GM23338 (cell line): ENCODE results near the gene CAPZB. TPM values are rescaled to one million over a fixed set of nuclear protein-coding genes. Genes with fewer than 3 reads are reported as not detected.

Source experiments
- ATAC-seq: fragments of 200-7000 bp; cut with Tn5 transposase; 3 replicates; pipeline ENCODE4 v1.9.1; 2020
- DNase-seq: peaks from one replicate; pipeline ENCODE4 v3.0.0-alpha.2; 2015; ENCODE audit warnings: low spot score
- H2AFZ ChIP-seq: fragments of 200-600 bp; sonication (generic); 2 replicates; pipeline ENCODE4 v1.8.0; 2016; ENCODE audit warnings: antibody characterized with exemption, mild to moderate bottlenecking, moderate library complexity
- H3F3A ChIP-seq: fragments of 200-600 bp; sonication (generic); replicated peaks from 2 replicates; pipeline ENCODE4 v1.8.0; 2017; ENCODE audit warnings: antibody characterized with exemption, mixed run types, low read depth
- H3K27ac ChIP-seq: fragments of 200-600 bp; sonication (generic); 2 replicates; pipeline ENCODE4 v1.6.1; 2016; ENCODE audit warnings: low read depth
- H3K27me3 ChIP-seq: fragments of 200-600 bp; sonication (generic); 2 replicates; pipeline ENCODE4 v1.8.0; 2016; ENCODE audit warnings: mild to moderate bottlenecking, mixed run types, moderate library complexity; ENCODE audit not compliant: insufficient read depth
- H3K36me3 ChIP-seq: fragments of 200-600 bp; sonication (generic); 2 replicates; pipeline ENCODE4 v1.8.0; 2016; ENCODE audit warnings: mild to moderate bottlenecking; ENCODE audit not compliant: insufficient read depth
- H3K4me1 ChIP-seq: fragments of 200-600 bp; sonication (generic); 2 replicates; pipeline ENCODE4 v1.8.0; 2016; ENCODE audit warnings: mild to moderate bottlenecking, moderate library complexity; ENCODE audit not compliant: insufficient read depth
- H3K4me2 ChIP-seq: fragments of 200-600 bp; sonication (generic); 2 replicates; pipeline ENCODE4 v1.7.1; 2017; ENCODE audit warnings: mixed run types
- H3K4me3 ChIP-seq: fragments of 200-600 bp; sonication (generic); 2 replicates; pipeline ENCODE4 v1.6.1; 2016; ENCODE audit warnings: mixed run types
- H3K79me2 ChIP-seq: fragments of 200-600 bp; sonication (generic); replicated peaks from 2 replicates; pipeline ENCODE4 v1.8.0; 2017; ENCODE audit warnings: mild to moderate bottlenecking; ENCODE audit not compliant: insufficient read depth
- H3K9me2 ChIP-seq: fragments of 200-600 bp; sonication (generic); 2 replicates; pipeline ENCODE4 v1.8.0; 2017; ENCODE audit not compliant: insufficient read depth
- H4K20me1 ChIP-seq: fragments of 200-600 bp; sonication (generic); replicated peaks from 2 replicates; pipeline ENCODE4 v1.8.0; 2017; ENCODE audit warnings: mild to moderate bottlenecking; ENCODE audit not compliant: insufficient read depth
- H3K27ac Mint-ChIP-seq: 2 replicates; pipeline ENCODE4 v1.8.0; 2020; ENCODE audit warnings: inconsistent platforms, mild to moderate bottlenecking, moderate library complexity, mixed read lengths
- H3K27me3 Mint-ChIP-seq: 3 replicates; pipeline ENCODE4 v1.8.0; 2022; ENCODE audit warnings: low read depth, mild to moderate bottlenecking, moderate library complexity, mixed read lengths, inconsistent platforms; ENCODE audit not compliant: insufficient read depth, poor library complexity
- H3K36me3 Mint-ChIP-seq: 3 replicates; pipeline ENCODE4 v1.8.0; 2021; ENCODE audit warnings: low read depth, mild to moderate bottlenecking, inconsistent platforms, moderate library complexity, mixed read lengths
- H3K4me1 Mint-ChIP-seq: 3 replicates; pipeline ENCODE4 v1.8.0; 2020; ENCODE audit warnings: mild to moderate bottlenecking, inconsistent platforms, mixed read lengths
- H3K4me3 Mint-ChIP-seq: 3 replicates; pipeline ENCODE4 v1.8.0; 2021; ENCODE audit warnings: moderate library complexity, mild to moderate bottlenecking, inconsistent platforms, mixed read lengths
- H3K9me3 Mint-ChIP-seq: 3 replicates; pipeline ENCODE4 v1.8.0; 2020; ENCODE audit warnings: moderate library complexity, mild to moderate bottlenecking, inconsistent platforms, mixed read lengths
- CREB1 ChIP-seq: fragments of 250-450 bp; sonication (Bioruptor Pico); IDR thresholded peaks from 2 replicates; pipeline ENCODE4 v1.5.0; 2020; ENCODE audit warnings: low read depth, mild to moderate bottlenecking, moderate library complexity
- EZH2 ChIP-seq: fragments of 200-600 bp; sonication (generic); IDR thresholded peaks from one replicate; pipeline ENCODE4 v1.8.0; 2017; ENCODE audit warnings: antibody characterized with exemption, mild to moderate bottlenecking, low read depth; ENCODE audit not compliant: unreplicated experiment
- NANOG ChIP-seq: IDR thresholded peaks from 2 replicates; pipeline ENCODE4 v1.6.1; 2016; ENCODE audit warnings: antibody characterized with exemption, borderline replicate concordance
- POLR2AphosphoS5 ChIP-seq: IDR thresholded peaks from 2 replicates; pipeline ENCODE4 v1.6.1; 2016; ENCODE audit warnings: antibody characterized with exemption, low read depth
- ZNF331 ChIP-seq: fragments of 250-450 bp; sonication (Bioruptor Pico); IDR thresholded peaks from 2 replicates; pipeline ENCODE4 v1.5.0; 2020; ENCODE audit warnings: low read depth, mild to moderate bottlenecking, moderate library complexity
- polyA plus RNA-seq: library from polyadenylated mRNA; unstranded; fragments of >200 nt; fragmentation: Nextera tagmentation; extraction: Ambion mirVana; gene quantifications from 2 replicates; pipeline ENCODE4 v1.2.1, GENCODE V29; 2016
- total RNA-seq: library from RNA; depleted of rRNA; stranded (reverse); fragments of >200 nt; shearing (Covaris generic); gene quantifications from 2 replicates; pipeline ENCODE4 v1.2.3, GENCODE V29; 2014
- TF ChIP-seq, protein P1 (sequence below): IDR thresholded peaks from one replicate; pipeline ENCODE4 v1.6.1; 2018; ENCODE audit warnings: antibody characterized with exemption; ENCODE audit not compliant: unreplicated experiment
- TF ChIP-seq, protein P2 (sequence below), 2 experiments: fragments of 200-600 bp in 1 of 2; sonication (generic) in 1 of 2; conservative IDR thresholded peaks; 2 replicates each; pipeline versions ENCODE4 v1.5.1 to v1.6.1; 2016 to 2017; ENCODE audit warnings: antibody characterized with exemption in 2 of 2, low read depth in 2 of 2, mild to moderate bottlenecking in 2 of 2, moderate library complexity in 1 of 2
- TF ChIP-seq, protein P3 (sequence below): IDR thresholded peaks from 2 replicates; pipeline ENCODE4 v1.6.1; 2016; ENCODE audit warnings: antibody characterized with exemption

The CAPZB gene
- total and polyA plus RNA-seq, 2 experiments from 2014 or later: 195 to 348 TPM

DNA sequence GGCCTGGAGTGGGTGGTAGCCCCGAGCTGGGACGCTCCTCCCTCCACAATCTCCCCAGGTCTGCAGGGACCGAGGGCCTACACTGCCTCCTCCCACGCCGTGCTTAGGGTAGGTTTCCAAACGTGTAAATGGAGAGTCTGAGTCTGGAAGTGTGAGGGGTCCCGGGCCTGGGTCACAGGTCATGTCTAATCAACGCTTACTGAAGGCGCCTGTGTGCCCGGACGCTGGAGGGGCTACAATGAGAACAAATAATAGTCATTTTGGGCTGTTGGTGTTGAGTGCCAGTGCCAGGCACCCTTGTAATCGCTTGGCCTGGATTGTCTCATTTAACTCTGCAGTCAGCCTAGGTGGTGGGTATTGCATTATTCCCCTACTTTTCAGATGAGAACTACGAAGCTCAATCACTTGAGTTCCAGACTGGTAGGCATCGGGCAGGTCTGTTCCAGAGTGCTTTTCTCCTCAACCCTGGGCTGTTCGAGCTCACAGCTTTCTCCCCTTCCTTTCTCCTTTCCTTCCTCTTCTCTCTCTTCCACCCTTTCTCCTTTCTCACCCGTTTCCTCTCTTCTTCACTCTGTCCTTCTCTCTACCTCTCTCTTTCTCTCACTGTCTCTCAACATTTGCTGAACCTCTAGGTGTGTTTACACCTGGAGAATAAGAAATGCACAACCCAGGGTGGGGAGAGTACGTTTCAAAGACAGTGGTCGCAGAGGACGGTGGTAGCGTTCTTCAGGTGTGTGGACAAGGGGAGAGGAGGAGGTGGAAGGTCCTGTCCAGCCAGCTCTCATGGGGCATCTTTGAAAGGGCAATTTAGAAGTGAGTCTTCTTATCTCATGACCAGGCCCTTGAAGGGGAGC is 172.3 kb downstream of the CAPZB start (continued):
- TF ChIP-seq, protein P1, sequence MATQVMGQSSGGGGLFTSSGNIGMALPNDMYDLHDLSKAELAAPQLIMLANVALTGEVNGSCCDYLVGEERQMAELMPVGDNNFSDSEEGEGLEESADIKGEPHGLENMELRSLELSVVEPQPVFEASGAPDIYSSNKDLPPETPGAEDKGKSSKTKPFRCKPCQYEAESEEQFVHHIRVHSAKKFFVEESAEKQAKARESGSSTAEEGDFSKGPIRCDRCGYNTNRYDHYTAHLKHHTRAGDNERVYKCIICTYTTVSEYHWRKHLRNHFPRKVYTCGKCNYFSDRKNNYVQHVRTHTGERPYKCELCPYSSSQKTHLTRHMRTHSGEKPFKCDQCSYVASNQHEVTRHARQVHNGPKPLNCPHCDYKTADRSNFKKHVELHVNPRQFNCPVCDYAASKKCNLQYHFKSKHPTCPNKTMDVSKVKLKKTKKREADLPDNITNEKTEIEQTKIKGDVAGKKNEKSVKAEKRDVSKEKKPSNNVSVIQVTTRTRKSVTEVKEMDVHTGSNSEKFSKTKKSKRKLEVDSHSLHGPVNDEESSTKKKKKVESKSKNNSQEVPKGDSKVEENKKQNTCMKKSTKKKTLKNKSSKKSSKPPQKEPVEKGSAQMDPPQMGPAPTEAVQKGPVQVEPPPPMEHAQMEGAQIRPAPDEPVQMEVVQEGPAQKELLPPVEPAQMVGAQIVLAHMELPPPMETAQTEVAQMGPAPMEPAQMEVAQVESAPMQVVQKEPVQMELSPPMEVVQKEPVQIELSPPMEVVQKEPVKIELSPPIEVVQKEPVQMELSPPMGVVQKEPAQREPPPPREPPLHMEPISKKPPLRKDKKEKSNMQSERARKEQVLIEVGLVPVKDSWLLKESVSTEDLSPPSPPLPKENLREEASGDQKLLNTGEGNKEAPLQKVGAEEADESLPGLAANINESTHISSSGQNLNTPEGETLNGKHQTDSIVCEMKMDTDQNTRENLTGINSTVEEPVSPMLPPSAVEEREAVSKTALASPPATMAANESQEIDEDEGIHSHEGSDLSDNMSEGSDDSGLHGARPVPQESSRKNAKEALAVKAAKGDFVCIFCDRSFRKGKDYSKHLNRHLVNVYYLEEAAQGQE: no peak
- TF ChIP-seq, protein P2, sequence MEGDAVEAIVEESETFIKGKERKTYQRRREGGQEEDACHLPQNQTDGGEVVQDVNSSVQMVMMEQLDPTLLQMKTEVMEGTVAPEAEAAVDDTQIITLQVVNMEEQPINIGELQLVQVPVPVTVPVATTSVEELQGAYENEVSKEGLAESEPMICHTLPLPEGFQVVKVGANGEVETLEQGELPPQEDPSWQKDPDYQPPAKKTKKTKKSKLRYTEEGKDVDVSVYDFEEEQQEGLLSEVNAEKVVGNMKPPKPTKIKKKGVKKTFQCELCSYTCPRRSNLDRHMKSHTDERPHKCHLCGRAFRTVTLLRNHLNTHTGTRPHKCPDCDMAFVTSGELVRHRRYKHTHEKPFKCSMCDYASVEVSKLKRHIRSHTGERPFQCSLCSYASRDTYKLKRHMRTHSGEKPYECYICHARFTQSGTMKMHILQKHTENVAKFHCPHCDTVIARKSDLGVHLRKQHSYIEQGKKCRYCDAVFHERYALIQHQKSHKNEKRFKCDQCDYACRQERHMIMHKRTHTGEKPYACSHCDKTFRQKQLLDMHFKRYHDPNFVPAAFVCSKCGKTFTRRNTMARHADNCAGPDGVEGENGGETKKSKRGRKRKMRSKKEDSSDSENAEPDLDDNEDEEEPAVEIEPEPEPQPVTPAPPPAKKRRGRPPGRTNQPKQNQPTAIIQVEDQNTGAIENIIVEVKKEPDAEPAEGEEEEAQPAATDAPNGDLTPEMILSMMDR (conservative IDR thresholded peaks at IDR 0.05; ENCODE audit: low read depth in 2 of 2): no peak
- no peak for TF ChIP-seq CREB1 (CRISPR knock-in tag)
- no peak for TF ChIP-seq NANOG
- TF ChIP-seq POLR2AphosphoS5: no peak
- no peak for TF ChIP-seq ZNF331 (CRISPR knock-in tag)
- no peak for TF ChIP-seq EZH2

DNA sequence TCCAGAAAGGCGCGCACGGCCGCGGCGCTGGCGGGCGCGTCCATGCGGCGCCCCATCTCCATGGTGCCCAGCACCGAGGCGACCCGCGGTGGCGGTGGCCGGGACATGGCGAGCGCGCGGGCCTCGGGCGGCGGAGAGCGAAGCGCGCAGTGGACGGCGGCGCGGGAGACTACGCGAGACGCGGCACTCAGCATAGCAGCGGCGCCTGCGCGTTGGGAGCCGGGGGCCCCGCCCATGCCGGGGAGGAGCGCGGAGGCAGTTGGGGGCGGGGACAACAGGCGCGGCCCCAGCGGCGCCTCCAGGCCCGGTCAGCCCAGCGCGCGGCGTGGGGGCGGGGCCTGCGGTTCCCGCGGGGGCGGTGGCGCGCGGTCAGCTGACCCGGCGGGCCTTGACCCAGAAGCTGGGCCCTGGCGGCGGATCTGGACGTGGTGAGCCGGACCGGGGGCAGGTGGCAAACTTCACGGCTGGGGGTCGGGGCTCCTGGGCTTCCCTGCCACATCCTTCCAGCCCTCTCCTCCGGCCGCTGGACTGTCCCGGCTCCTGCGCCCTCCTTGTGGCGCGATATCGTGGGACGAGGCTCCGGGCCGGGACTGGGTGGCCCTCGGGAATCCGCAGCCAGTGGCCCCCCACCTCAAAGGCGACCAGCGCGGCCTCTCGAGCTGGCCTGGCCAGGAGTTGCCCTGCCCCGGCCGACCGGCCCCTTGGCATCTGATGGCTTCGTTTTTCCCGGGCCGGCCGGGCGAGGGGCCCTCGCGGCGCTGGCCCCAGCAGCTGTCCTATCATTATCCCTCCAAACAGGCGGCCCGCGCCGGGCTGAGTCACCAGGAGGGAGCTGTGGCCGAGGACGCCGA is 173.2 kb downstream of the CAPZB start, which contains the start of the genes AKR7A2 and SLC66A1:
Gene AKR7A2 (minus strand): TSS at position 214 of the 851 bp plus-strand sequence. CDS start 20 bp downstream, at position 194.
Gene SLC66A1 (plus strand): TSS at position 396 of the 851 bp plus-strand sequence. CDS start 5,352 bp downstream, outside the sequence.
- DNase-seq: peak; percentile 95
- H3K9me3 Mint-ChIP-seq: no peaks in the 10 kb centered on the region
- no peaks in the 10 kb centered on the region for H3K36me3 ChIP-seq
- 0 out of 2 replicates have a peak, but pooled peaks cover 3% of the 10 kb centered on the region for H4K20me1 ChIP-seq
- peaks cover 12% of the 10 kb centered on the region for H3K36me3 Mint-ChIP-seq
- H3K27me3 ChIP-seq: peaks cover 10% of the 10 kb centered on the region
- H3F3A ChIP-seq: no peaks in the 10 kb centered on the region
- no peak within 1 kb of the TSS for H3K27ac Mint-ChIP-seq
- TF ChIP-seq, protein P3, sequence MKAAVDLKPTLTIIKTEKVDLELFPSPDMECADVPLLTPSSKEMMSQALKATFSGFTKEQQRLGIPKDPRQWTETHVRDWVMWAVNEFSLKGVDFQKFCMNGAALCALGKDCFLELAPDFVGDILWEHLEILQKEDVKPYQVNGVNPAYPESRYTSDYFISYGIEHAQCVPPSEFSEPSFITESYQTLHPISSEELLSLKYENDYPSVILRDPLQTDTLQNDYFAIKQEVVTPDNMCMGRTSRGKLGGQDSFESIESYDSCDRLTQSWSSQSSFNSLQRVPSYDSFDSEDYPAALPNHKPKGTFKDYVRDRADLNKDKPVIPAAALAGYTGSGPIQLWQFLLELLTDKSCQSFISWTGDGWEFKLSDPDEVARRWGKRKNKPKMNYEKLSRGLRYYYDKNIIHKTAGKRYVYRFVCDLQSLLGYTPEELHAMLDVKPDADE: no peak
- peak; percentile 80 for TF ChIP-seq POLR2AphosphoS5
- TF ChIP-seq, protein P1: no peak
- H2AFZ ChIP-seq: peak within 1 kb of the TSS; percentile 76
- H3K4me3 Mint-ChIP-seq: peak within 1 kb of the TSS; percentile 84
- H3K4me1 ChIP-seq: 0 out of 2 replicates have a peak, but pooled peaks cover 8% of the 10 kb centered on the region
- no peaks in the 10 kb centered on the region; the same call in 1 of the 2 replicates for H3K79me2 ChIP-seq
- H3K4me1 Mint-ChIP-seq: peaks cover 19% of the 10 kb centered on the region
- H3K27me3 Mint-ChIP-seq: peaks cover 5% of the 10 kb centered on the region
- peak within 1 kb of the TSS; percentile 92 for H3K4me3 ChIP-seq
- peak; percentile 87 for ATAC-seq
- no peak within 1 kb of the TSS for H3K27ac ChIP-seq
- H3K9me2 ChIP-seq: no peaks in the 10 kb centered on the region
- peak within 1 kb of the TSS; percentile 96 for H3K4me2 ChIP-seq
